Left cardiac atrium (tissue), 4 donors: Measurements from ENCODE around the gene ROPN1B. TPM values are rescaled to one million over a fixed set of nuclear protein-coding genes. Genes with fewer than 3 reads are reported as not detected.

Experiments used
- ATAC-seq, 2 donors: fragments of 200-7000 bp; cut with Tn5 transposase; one replicate each; pipeline ENCODE4 v1.9.1; 2020; ENCODE audit warnings: mild to moderate bottlenecking in 2 of 2, moderate library complexity in 2 of 2
- DNase-seq: peaks from one replicate; pipeline ENCODE4 v3.0.0-alpha.2; 2020
- intact Hi-C, 2 donors: fragments of 100-400 bp; cut with DNase I; formaldehyde crosslinking; loops; one replicate each; pipeline versions ENCODE4 v1.14.1 to v1.15.1; 2022 to 2023
- total RNA-seq, 2 donors: library from RNA; stranded (reverse); fragmentation: NEBNext Ultra II Directional; extraction: Animal tissue kit (Norgen Biotek cat#: 25700); gene quantifications; one replicate each; pipeline ENCODE4 v1.2.1, GENCODE V29; 2021
- donor health status: DM: no; HTN: yes; CAD: no.
- donor health status: DM: no; HTN: yes; CAD: no; lungs with severe emphysema.
- donor health status: DM: yes; HTN: yes; CAD: no.
- donor health status: Dilated cardiomyopathy.

Gene ROPN1B
- total RNA-seq, 2 donors from 2014 or later = 1.8 to 2.3 TPM

DNA sequence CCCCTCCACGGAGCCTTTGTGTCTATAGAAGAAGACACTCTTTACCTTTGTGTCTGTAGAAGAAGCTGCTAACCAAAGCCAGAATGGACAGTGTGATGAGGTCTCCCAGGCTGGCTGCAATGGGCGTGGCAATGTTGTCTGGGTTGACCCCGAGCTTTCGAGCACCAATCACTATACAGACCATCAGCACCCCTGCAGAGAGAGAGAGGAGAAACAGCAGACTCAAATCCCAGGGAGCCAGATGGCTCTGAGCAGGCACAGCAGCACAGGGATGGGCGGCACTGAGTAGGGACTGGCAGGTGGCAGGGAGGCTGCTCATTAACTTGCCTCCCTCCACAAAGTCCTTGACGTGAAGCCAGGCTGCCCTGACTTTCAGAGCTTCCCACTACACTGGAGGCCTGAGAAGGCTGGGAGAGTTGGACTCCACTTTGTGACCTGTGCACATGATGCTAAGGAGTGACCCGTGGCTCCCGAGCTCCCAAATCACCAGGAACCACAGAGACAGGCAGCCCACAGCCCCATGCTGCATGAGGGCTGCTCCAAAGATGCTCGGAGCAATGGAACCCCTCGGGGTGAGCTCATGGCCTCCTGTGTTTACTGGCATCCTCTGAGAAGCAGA, 53.9 kb downstream of the ROPN1B start:
- DNase-seq (no peak), ATAC-seq (no peak)
- intact Hi-C loops = no loop called here

DNA sequence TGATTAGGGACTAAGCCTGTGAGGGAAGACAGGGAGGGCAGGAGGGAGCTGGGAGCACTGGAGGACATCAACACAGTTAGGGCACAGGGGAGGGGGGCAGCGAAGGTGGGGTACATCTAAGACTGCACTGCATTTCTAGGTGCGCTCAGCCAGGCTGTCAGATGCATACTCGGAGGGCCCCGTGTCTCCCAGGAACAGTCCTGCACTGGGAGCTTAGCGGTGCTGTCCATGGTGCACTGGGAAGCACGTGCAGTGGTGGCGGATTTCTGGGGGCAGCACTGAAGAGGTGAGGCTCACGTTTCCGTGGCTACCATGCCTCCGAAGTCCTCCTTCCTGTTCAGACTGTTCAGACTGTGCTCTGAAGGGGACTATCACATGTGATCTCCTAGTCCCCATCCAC, 54.4 kb downstream of the ROPN1B start:
- ATAC-seq (no peak), DNase-seq (no peak)
- intact Hi-C loops = no loop called here

DNA sequence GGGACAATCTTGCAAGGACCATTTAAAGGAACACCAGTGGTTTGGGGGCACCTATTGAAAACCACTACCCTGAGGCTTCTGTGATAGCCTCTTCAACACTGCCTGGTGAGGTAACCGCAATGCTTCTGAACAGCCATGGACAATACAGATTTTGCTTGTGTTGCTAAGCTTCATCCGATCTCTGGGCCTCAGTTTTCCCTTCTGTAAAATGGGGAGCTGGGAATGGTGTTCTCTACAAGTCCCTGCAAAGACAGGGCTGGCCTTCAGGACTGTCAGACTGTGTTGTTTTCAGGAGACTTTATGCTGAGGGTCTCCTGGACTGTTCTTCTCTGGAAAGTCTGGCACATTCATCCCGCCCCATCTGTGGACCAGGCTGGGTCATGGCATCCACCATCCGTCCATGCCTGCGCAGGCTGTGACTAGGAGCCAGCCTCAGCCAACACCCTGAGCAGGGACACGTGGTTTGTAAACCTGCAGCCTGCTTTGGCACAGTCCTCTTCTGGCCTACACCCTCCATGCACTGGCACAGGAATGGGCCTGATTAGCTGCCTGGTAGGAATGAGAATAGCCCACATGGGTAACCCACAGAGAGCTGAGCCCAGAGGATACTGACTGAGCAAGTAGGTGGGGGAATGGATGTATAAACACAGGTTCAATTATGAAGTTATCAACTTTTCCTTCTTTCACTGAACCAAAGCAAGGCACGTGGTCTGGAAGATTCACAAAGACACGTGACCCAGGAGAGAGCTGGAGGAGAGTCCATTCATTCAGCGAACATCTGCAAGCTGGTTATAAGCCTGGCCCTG, 55.3 kb downstream of the ROPN1B start:
- ATAC-seq (no peak), DNase-seq (no peak)
- intact Hi-C loops = no loop called here

DNA sequence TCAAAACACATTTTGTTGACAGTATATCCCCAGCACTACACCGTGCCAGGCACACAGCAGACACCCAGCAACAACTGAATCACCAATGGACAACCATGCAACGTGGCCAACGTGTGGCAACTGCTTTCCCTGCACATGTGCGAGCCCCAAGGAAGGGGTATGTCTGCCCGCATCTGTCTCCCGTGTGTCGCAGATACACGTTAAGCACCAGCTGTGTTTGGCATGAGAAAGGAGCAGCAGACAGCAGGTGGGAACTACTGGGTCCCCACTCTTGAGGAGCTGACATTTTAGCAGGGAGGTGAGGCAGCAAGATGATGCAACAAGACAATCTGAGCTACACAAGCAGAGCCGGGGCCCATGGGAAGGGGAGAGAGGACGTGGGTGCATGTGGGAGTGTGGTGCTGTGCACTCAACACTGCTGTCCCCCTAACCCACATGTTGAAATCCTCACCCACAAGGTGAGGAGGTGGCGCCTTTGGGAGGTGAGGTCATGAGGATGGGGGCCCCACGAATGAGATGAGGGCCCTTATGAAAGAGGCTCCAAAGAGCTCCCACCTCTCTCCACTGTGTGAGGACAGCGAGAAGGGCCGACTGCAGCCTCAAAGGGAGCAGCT, 56.2 kb downstream of the ROPN1B start:
- ATAC-seq (no peak), DNase-seq (no peak)
- intact Hi-C loops = no loop called here

DNA sequence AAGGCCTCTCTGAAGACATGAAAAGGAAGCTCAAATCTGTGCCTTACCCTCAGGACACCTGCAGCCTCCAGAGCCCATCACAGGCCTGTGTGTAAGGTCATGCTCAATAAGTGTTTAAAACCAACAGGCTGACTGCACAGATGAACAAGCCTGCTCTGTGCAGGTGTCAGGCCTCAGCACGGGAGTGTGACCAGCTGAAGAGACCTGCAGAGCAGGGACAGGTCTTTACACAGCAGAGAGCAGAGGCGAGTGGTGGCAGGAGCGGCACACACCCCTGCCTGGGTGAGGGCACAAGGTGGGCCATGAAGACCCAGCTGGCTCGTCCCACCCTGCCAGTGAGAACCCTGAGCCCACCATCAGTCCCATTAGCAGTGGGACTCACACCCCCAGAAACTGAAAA, 56.9 kb downstream of the ROPN1B start:
- ATAC-seq = no peak
- DNase-seq = no peak
- intact Hi-C loops = no loop called here

DNA sequence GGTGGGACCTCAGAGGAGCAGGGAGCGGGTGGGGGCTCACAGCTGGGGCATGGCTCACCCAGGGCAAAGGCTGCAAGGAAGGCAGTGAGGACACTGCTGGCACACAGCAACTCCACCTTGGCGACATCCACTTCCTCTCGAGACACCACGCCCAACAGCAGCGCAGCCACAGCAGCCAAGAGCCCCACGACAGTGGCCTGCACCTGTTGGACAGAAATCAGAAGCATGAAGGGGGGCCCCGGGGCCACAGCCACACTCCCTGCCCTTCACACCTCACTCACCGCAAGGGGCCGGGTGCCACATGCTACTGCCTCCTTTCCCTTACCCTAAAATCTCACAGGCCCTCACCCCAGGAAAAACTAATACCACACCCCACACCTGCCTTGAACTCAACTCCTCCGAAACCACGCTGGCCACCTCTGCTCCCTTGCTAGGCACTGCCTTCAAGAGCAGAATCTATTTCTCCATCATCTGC, 57.3 kb downstream of the ROPN1B start:
- no peak for DNase-seq
- no peak for ATAC-seq
- intact Hi-C loops = no loop called here

DNA sequence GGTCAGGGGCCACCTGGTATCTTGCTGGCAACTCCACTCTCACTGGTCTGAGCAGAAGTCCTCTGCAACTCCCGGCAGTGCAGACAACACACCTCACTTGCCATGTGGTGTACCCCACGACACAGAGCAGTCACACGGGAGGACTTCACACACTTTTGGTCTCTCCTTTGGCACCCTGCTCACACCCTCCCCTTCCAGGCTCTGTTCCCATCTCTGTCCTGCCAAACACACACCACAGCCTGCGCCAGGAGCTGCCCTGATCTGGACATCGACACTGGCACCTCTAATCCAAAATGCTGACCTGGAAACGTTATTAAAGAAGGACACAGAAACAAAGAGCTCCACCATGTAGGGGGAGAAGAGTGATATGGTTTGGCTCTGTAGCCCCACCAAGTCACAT, 57.8 kb downstream of the ROPN1B start:
- ATAC-seq (peak in 1 of 2 donors; percentile 44), DNase-seq (no peak)
- intact Hi-C loops = no loop called here

DNA sequence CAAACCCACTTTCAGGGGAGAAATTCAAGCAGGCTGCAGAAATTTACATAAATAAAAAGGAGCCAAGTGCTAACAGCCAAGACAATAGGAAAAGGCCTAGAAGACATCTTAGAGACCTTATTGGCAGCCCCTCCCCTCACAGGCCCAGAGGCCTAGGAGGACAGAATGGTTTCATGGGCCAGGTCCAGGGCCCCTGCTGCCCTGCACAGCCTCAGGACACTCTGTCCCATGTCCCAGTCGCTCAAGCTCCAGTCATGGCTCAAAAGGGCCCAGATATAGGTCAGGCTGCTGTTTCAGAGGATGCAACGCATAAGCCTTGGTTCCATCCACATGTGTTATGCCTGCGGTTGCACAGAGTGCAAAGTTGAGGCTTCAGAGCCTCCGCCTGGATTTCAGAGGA, 59.1 kb downstream of the ROPN1B start:
- DNase-seq = no peak
- intact Hi-C loops = no loop called here
- no peak for ATAC-seq

DNA sequence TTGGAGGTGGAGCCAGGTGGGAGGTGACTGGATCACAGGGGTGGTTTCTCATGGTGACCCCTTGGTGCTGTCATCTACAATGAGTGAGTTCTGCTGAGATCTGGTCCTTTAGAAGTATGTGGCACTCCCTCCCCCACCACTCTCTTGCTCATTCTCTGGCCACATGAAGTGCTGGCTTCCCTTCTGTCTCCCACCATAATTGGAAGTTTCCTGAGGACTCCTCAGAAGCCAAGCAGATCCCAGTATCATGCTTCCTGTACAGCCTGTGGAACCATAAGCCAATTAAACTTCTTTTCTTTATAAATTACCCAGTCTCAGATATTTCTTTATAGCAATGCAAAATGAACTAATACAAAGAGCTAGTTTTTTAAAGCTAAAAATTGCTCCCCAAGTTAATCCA, 60.3 kb downstream of the ROPN1B start:
- intact Hi-C loops = no loop called here
- DNase-seq = no peak
- no peak for ATAC-seq

DNA sequence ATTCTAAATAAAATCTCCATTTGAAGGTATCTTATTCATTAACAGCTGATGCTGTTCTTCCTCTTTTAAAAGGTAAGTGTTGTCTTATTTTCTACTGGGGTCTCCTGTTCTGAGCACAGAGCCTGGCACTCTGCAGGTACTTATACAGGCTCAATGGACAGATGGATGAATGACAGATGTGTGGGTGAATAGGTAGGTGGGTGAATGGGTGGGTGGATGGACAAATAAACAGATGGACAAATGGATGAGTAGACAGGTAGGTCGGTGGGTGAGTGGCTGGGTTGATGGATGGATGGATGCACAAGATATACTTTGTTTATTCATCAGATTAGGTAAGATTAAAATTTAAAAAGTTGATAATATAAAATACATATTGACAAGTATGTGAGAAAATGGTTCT, 61.5 kb downstream of the ROPN1B start:
- DNase-seq (no peak), ATAC-seq (no peak)
- intact Hi-C loops = no loop called here

DNA sequence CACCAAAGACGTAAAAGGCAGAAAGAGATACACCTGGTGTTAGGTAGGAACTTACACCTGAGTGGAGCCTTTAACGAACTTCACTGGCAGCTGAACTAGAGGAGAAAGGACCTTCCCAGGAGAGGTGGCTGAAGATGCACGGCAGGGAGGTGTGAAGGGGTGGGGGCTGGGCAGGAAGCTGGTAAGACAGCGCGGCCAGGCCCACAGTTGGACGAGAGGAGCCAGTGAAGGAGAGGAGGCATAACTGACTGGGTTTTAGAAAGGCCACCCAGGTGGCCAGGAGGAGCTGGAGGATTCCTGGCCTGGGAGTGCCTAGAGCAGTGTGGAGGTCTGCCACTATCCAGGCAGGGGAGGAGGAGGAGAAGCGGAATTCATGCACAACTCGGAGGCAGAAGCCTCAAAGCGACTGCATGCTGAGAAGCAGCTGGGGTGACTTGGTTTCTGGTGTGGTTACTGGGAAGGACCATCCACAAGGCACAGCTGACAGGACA, 63.0 kb downstream of the ROPN1B start:
- DNase-seq (no peak), ATAC-seq (no peak)
- intact Hi-C loops = no loop called here

Other genes with a start within 250 kb of the ROPN1B start
- 10 to 100 TPM; 31.1 to 34.0 TPM for gene SLC41A3, start 114.9 kb downstream of the ROPN1B start, total RNA-seq
- 10 to 100 TPM; 20.2 to 22.9 TPM for gene ALDH1L1, start 211.4 kb downstream of the ROPN1B start, total RNA-seq